SK-N-SH treated with all-trans-retinoic acid at 6 μM for 48 hours (cell line): ENCODE measurements around the gene OLFM1.

Source experiments
- ATAC-seq: fragments of 200-7000 bp; cut with Tn5 transposase; 3 replicates; pipeline ENCODE4 v1.9.1; 2020; ENCODE audit warnings: mild to moderate bottlenecking, moderate library complexity
- ARNTL ChIP-seq: fragments of 450-650 bp; formaldehyde crosslinking; IDR thresholded peaks from 2 replicates; pipeline ENCODE4 v1.5.0; 2020; ENCODE audit warnings: low read depth, mild to moderate bottlenecking, moderate library complexity, borderline replicate concordance
- CSDC2 ChIP-seq: fragments of 250-450 bp; sonication (Bioruptor Pico); IDR thresholded peaks from 2 replicates; pipeline ENCODE4 v1.5.0; 2020; ENCODE audit warnings: mild to moderate bottlenecking, moderate library complexity
- CSRNP3 ChIP-seq: fragments of 250-450 bp; sonication (Bioruptor Pico); IDR thresholded peaks from 2 replicates; pipeline ENCODE4 v1.5.1; 2021; ENCODE audit warnings: mild to moderate bottlenecking, moderate library complexity
- ESRRG ChIP-seq: fragments of 250-450 bp; sonication (Bioruptor Pico); IDR thresholded peaks from 2 replicates; pipeline ENCODE4 v1.6.1; 2021; ENCODE audit warnings: mild to moderate bottlenecking
- GLIS3 ChIP-seq: fragments of 250-450 bp; sonication (Bioruptor Pico); IDR thresholded peaks from 2 replicates; pipeline ENCODE4 v1.5.0; 2020; ENCODE audit warnings: mild to moderate bottlenecking, moderate library complexity
- ISL1 ChIP-seq: fragments of 250-450 bp; sonication (Bioruptor Pico); IDR thresholded peaks from 2 replicates; pipeline ENCODE4 v2.1.2; 2022; ENCODE audit warnings: mild to moderate bottlenecking, moderate library complexity
- OSR1 ChIP-seq: fragments of 250-450 bp; sonication (Bioruptor Pico); IDR thresholded peaks from 2 replicates; pipeline ENCODE4 v1.8.0; 2022; ENCODE audit warnings: moderate library complexity, mild to moderate bottlenecking, inconsistent platforms
- PATZ1 ChIP-seq: fragments of 250-450 bp; sonication (Bioruptor Pico); IDR thresholded peaks from 2 replicates; pipeline ENCODE4 v1.8.0; 2020; ENCODE audit warnings: mild to moderate bottlenecking, moderate library complexity, borderline replicate concordance
- PPARA ChIP-seq: fragments of 250-450 bp; sonication (Bioruptor Pico); IDR thresholded peaks from 2 replicates; pipeline ENCODE4 v1.5.0; 2020; ENCODE audit warnings: mild to moderate bottlenecking, borderline replicate concordance
- RARB ChIP-seq: fragments of 250-450 bp; sonication (Bioruptor Pico); IDR thresholded peaks from 2 replicates; pipeline ENCODE4 v1.8.0; 2021; ENCODE audit warnings: mild to moderate bottlenecking, moderate library complexity
- TCF4 ChIP-seq: fragments of 250-450 bp; sonication (Bioruptor Pico); IDR thresholded peaks from 2 replicates; pipeline ENCODE4 v1.8.0; 2021; ENCODE audit warnings: mild to moderate bottlenecking, moderate library complexity, borderline replicate concordance
- TOX ChIP-seq: fragments of 250-450 bp; sonication (Bioruptor Pico); IDR thresholded peaks from 2 replicates; pipeline ENCODE4 v1.8.0; 2021; ENCODE audit warnings: mild to moderate bottlenecking, moderate library complexity, borderline replicate concordance
- ZC3H10 ChIP-seq: fragments of 250-450 bp; sonication (Bioruptor Pico); IDR thresholded peaks from 2 replicates; pipeline ENCODE4 v1.5.1; 2021; ENCODE audit warnings: mild to moderate bottlenecking, moderate library complexity
- ZFP3 ChIP-seq: fragments of 250-450 bp; sonication (Bioruptor Pico); IDR thresholded peaks from 2 replicates; pipeline ENCODE4 v1.5.0; 2020; ENCODE audit warnings: mild to moderate bottlenecking, moderate library complexity
- ZFP30 ChIP-seq: fragments of 450-650 bp; formaldehyde crosslinking; IDR thresholded peaks from 2 replicates; pipeline ENCODE4 v1.5.0; 2022; ENCODE audit warnings: mild to moderate bottlenecking, moderate library complexity
- ZNF565 ChIP-seq: fragments of 450-650 bp; formaldehyde crosslinking; conservative IDR thresholded peaks from 2 replicates; pipeline ENCODE4 v1.5.0; 2020; ENCODE audit warnings: low read depth, mild to moderate bottlenecking, moderate library complexity
- ZNF70 ChIP-seq: fragments of 450-650 bp; formaldehyde crosslinking; IDR thresholded peaks from 2 replicates; pipeline ENCODE4 v1.5.0; 2020; ENCODE audit warnings: mild to moderate bottlenecking, moderate library complexity
- ZNF8 ChIP-seq: fragments of 450-650 bp; formaldehyde crosslinking; IDR thresholded peaks from 2 replicates; pipeline ENCODE4 v1.5.0; 2020; ENCODE audit warnings: mild to moderate bottlenecking, moderate library complexity
- TF ChIP-seq, protein P1 (sequence below): fragments of 250-450 bp; sonication (Bioruptor Pico); IDR thresholded peaks from 2 replicates; pipeline ENCODE4 v1.5.1; 2020; ENCODE audit warnings: low read depth, mild to moderate bottlenecking, moderate library complexity
- TF ChIP-seq, protein P2 (sequence below): fragments of 250-450 bp; sonication (Bioruptor Pico); IDR thresholded peaks from 2 replicates; pipeline ENCODE4 v1.5.0; 2020; ENCODE audit warnings: mild to moderate bottlenecking, moderate library complexity
- TF ChIP-seq, protein P3 (sequence below): fragments of 250-450 bp; sonication (Bioruptor Pico); IDR thresholded peaks from 2 replicates; pipeline ENCODE4 v1.8.0; 2021; ENCODE audit warnings: low read depth, mild to moderate bottlenecking, moderate library complexity, borderline replicate concordance

The OLFM1 gene

GRCh38 chr9:135079676-135080075 is 7.8 kb upstream of the OLFM1 start:
- no peak for ATAC-seq
- TF ChIP-seq ESRRG (CRISPR knock-in tag) (no peak), OSR1 (no peak), TOX (no peak), ZC3H10 (no peak), CSDC2 (CRISPR knock-in tag) (no peak), ZNF565 (CRISPR knock-in tag) (no peak), ISL1 (CRISPR knock-in tag) (no peak), TCF4 (CRISPR knock-in tag) (no peak), ARNTL (no peak), CSRNP3 (CRISPR knock-in tag) (no peak), RARB (CRISPR knock-in tag) (no peak), GLIS3 (CRISPR knock-in tag) (no peak), PATZ1 (CRISPR knock-in tag) (no peak), PPARA (CRISPR knock-in tag) (no peak)
- TF ChIP-seq, protein P1, sequence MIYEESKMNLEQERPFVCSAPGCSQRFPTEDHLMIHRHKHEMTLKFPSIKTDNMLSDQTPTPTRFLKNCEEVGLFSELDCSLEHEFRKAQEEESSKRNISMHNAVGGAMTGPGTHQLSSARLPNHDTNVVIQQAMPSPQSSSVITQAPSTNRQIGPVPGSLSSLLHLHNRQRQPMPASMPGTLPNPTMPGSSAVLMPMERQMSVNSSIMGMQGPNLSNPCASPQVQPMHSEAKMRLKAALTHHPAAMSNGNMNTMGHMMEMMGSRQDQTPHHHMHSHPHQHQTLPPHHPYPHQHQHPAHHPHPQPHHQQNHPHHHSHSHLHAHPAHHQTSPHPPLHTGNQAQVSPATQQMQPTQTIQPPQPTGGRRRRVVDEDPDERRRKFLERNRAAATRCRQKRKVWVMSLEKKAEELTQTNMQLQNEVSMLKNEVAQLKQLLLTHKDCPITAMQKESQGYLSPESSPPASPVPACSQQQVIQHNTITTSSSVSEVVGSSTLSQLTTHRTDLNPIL (CRISPR knock-in tag): no peak
- TF ChIP-seq, protein P2, sequence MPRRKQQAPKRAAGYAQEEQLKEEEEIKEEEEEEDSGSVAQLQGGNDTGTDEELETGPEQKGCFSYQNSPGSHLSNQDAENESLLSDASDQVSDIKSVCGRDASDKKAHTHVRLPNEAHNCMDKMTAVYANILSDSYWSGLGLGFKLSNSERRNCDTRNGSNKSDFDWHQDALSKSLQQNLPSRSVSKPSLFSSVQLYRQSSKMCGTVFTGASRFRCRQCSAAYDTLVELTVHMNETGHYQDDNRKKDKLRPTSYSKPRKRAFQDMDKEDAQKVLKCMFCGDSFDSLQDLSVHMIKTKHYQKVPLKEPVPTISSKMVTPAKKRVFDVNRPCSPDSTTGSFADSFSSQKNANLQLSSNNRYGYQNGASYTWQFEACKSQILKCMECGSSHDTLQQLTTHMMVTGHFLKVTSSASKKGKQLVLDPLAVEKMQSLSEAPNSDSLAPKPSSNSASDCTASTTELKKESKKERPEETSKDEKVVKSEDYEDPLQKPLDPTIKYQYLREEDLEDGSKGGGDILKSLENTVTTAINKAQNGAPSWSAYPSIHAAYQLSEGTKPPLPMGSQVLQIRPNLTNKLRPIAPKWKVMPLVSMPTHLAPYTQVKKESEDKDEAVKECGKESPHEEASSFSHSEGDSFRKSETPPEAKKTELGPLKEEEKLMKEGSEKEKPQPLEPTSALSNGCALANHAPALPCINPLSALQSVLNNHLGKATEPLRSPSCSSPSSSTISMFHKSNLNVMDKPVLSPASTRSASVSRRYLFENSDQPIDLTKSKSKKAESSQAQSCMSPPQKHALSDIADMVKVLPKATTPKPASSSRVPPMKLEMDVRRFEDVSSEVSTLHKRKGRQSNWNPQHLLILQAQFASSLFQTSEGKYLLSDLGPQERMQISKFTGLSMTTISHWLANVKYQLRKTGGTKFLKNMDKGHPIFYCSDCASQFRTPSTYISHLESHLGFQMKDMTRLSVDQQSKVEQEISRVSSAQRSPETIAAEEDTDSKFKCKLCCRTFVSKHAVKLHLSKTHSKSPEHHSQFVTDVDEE (CRISPR knock-in tag): no peak
- TF ChIP-seq, protein P3, sequence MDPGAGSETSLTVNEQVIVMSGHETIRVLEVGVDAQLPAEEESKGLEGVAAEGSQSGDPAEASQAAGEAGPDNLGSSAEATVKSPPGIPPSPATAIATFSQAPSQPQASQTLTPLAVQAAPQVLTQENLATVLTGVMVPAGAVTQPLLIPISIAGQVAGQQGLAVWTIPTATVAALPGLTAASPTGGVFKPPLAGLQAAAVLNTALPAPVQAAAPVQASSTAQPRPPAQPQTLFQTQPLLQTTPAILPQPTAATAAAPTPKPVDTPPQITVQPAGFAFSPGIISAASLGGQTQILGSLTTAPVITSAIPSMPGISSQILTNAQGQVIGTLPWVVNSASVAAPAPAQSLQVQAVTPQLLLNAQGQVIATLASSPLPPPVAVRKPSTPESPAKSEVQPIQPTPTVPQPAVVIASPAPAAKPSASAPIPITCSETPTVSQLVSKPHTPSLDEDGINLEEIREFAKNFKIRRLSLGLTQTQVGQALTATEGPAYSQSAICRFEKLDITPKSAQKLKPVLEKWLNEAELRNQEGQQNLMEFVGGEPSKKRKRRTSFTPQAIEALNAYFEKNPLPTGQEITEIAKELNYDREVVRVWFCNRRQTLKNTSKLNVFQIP (CRISPR knock-in tag): no peak

GRCh38 chr9:135080286-135081263 is 6.9 kb upstream of the OLFM1 start:
- no peak for ATAC-seq

More at GRCh38 chr9:135080286-135081263, 6.9 kb upstream of the OLFM1 start:
- TF ChIP-seq ZC3H10: no peak
- TF ChIP-seq ZFP3: no peak
- TF ChIP-seq PATZ1 (CRISPR knock-in tag): no peak
- no peak for TF ChIP-seq ZNF565 (CRISPR knock-in tag)
- TF ChIP-seq ARNTL: no peak
- TF ChIP-seq ESRRG (CRISPR knock-in tag): no peak
- TF ChIP-seq ZNF8 (CRISPR knock-in tag): no peak
- TF ChIP-seq ZNF70 (CRISPR knock-in tag): no peak
- TF ChIP-seq GLIS3 (CRISPR knock-in tag): no peak
- no peak for TF ChIP-seq TOX
- TF ChIP-seq PPARA (CRISPR knock-in tag): no peak
- no peak for TF ChIP-seq ZFP30 (CRISPR knock-in tag)
